ENCODE results near the gene SMIM14.
"Not testable (repeated sequence)": the region's sequence is repeated elsewhere in the genome, so short reads cannot be mapped to it uniquely, and the experiment has no call there.

Gene SMIM14

DNA sequence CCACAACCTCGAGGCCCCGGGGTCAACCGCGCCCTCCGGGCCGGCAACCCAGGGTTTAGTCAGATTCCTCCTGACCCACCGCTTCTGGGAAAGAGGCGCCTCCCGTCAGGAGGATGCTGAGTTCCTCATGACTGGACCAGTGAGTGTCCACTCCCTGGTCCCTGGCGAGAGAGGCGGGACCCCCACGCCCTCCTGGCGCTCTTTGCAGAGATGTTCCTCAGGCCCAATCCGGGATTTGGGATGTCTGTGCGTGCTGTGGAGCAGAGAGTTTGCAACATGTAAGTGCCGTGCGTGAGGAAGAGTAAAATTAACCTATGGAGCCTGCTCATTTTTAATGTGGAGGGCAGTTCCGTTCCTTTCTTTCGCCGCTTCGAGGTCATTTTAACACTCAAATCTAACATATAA, 110.6 kb downstream of the SMIM14 start:
- peak; percentile 14 for DNase-seq

DNA sequence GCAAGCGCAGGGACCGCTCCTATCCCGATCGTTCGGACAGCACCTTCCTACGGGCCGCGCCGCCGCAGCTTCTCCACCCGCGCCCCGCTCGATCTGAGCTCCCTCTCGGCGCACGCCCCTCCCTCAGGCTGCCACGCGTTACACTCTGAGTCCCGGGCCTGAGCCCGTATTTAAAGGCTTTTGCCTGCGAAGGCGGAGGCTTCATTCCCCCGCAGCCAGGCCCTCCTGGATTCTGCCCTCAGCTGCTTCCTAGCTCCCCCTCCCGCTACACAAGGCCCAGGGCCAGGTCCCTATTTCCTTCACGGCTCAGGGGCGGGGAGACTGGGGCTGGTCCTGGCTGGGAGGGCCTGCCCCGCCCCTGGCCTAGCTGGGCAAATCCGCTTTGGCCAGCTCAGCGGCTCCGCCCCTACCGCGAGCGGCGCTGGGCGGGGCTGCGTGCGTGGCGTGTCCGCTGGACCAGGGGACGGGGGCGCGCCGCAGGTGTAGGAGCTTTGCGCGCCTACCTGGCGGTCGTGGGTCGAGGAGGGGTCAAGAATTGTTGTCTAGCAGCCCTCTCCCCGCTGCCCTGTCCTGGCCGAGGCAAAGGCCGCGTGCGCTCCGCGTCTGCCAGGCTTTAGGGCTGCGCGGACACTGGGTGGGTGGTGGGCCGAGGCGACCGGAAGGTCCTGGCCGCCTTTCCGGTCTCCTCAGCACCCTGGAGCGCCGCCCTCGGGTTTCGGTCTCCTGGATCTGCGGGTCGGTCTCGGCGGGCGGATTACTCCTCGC, 111.2 kb downstream of the SMIM14 start, which contains the start of gene UGDH:
UGDH (minus strand) TSS at position 144 of the 765 bp plus-strand sequence. CDS start 5,927 bp downstream, outside the sequence.
- peak; percentile 84 for DNase-seq

DNA sequence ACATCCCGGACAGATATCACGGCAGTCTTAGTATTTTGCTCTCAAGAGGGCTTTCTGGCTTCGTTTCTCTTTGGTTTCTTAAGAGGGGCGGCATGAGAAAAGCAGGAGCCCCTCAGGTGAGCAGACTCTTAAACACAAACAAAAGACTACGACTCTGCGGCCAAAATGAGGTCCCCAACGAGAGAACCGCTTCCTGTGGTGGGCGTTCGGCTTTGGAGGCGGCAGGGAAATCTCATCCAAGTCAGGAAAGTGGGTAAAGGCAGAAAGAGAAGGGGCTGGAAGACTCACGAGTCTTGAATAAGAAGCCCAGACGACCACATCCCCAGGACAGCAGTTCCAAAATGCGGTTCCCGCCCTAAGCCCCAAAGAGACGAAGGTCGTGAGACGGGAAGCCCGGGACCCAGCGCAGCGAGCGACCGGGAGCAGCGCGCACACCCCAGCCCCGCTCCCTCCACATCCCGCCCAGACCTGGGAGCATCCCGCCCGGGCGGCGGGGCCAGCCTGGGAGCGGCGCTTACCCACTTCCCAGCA, 111.8 kb downstream of the SMIM14 start:
- DNase-seq, result no peak

DNA sequence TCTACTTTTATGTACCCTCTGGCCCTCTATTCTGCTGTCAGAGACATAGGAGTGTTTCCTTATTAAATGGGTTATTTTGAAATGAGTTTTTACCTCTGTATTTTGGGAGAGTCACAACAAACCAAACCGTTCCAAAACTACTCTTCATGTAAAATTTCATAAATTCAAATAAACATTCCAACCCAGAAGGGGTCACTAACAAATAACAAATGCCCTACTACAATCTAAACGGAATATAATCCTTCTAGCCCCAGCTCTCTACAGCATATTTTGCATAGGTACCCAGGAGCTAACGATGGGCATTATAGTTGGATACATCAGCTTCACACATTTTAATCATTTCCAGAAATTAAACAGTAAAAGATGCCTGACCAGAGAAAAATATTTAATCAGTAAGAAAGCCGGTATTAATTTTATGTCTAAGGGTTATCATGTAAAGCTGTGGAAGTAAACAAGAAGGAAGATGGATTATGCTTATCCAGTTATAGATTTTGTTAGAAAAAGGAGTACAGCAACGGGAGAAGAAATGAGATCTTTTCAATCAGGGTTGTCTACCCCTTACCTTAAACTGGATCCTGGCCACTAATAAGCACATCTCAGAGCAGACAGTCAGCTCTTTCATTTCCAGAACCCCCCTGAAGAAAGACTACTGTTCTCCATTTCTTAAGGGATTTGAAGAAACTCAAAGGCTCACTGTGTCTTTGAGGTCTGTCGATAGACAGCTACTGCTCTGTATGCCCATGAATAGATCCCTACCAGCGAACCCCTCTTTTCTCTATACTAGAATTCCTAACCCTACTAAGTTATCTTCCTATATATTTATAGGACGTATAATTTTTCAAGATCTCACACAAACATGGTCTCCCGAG, 112.6 kb downstream of the SMIM14 start:
- DNase-seq, result no peak

DNA sequence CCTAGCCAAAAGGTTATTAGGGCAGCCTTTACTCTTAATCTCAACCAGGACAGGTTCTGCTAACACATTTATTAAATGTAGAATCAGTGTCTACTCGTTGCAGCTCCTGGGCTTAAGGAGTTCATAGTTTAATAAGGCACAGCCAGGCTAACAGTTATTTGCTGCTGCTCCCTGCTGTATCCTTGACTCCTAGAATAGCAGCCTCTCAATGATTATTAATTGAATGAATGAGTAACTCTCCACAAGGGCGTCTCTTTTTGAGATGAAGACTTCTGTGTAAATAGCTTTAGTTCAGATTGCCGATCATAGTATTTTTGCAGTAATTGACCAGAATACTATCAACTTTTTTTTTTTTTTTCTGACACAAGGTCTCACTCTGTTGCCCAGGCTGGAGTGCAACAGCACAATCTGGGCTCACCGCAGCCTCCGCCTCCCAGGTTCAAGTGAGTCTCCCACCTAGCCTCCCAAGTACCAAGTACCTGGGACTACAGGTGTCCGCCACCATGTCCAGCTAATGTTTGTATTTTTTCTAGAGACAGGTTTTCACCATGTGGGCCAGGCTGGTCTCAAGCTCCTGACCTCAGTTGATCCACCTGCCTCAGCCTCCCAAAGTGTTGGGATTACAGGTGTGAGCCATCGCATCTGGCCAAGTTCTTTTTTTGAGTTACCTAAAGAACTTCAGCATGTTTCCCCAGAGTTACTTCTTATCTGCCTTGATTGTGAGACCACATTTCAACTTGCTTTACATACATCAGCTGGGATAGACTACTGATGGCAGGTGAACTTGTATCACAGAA, 114.3 kb downstream of the SMIM14 start:
- no peak for DNase-seq

DNA sequence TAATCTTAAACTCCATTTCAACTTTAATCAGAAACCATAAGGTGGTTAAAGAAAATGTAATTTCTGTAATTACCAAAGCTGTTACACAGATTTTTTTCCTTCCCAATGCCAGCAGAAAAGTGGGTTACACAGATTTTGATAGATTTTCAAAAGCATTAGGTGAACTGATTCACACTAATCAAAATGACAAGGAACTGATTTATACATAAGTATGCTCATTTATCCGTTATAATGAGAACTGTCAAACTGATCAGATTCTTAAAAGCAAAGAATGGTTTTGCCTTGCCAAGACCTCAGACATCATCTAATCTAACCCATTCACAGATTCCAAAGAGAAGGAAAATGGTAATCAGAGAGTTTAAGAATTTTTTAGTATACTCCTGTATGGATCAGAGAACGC, 116.6 kb downstream of the SMIM14 start:
- DNase-seq, result no peak

DNA sequence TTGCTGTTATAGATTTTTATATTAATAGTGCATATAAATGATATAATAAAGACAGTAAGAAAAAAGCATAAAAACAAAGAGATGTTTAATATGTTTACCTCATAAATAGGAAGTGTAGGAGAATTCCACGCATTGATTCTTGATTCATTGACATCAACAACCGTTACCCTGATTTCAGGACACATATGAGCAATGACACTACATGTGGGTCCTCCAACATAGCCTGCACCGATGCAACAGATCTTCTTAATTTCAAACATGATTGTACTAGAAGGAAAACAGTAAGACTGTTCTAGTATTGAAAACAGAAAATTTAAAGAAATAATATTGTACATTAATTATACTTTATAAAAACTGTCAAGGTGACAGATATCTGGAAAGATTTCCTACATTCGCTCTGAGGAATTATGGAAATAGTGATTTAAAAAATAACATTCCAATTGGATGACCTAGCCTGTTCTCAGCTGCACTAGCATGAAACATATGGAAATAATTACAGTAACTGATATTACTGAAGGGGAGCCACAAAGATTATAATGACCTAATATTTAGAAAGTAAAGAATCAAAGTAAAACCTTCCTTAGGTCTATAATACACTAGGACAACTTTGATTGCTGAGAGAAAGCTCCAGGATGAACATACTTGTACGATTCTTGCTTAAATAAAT, 117.3 kb downstream of the SMIM14 start:
- no peak for DNase-seq

DNA sequence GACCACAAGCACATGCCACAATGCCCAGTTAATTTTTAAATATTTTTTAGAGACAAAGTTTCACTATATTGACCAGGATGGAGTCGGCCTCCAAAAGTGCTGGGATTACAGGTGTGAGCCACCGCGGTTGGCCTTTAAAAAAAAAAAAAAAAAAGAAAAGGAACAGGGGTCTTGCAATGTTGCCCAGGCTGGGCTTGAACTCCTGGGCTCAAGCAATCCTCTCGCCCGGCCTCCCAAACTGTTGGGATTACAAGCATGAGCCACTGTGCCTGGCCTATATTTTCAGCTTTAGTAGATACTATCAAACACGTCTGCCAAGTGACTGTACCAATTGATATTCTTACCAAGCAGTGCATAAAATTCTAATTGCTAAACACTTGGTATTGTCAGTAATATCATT, 120.2 kb downstream of the SMIM14 start:
- no peak for DNase-seq

DNA sequence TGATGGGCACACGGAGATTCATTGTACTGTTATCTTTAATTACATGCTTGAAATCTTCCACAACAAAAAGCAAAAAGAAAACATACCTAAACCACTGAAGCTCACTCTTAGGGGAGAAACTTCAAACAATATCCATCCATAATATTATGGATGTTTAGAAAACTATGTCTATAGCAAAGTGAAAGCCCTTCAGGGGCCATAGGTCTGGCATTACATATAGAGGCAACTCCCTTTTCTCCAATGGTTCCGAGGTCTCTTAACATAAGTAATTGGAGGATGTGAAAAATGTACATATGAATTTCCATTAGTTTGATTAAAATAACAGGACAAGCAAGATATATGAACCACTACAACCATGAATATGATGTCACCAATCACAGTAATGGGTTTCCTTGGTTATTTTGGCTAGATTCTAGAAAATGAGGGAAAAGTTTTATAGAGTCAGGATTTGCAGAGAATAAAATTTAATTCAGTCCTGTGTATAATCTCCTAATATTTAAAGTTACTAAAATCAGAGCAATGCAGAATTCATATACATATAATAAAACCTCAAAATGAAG, 122.2 kb downstream of the SMIM14 start:
- no peak for DNase-seq

DNA sequence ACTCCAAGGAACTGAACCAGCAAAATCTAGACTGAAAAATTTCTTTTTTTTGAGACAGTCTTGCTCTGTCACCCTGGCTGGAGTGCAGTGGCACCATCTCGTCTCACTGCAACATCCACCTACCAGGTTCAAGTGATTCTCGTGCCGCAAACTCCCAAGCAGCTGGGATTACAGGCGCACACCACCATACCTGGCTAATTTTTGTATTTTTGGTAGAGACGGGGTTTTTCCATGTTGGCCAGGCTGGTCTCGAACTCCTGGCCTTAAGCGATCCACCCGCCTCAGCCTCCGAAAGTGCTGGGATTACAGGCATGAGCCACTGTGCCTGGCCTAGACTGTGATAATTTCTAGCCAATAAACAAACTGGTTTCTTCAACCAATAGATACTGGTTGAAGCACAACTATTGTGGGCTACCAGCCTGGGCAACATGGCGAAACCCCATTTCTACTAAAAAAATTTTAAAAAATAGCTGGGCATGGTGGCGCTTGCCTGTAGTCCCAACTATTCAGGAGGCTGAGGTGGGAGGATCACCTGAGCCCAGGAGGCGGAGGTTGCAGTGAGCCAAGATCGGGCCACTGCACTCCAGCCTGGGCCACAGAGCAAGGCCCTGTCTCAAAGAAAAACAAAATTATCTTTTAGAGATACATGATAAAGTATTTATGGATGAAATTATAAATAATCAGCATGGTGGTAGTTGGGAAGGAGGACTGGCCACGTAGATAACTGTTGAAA, 122.8 kb downstream of the SMIM14 start:
- not testable (repeated sequence) for DNase-seq

DNA sequence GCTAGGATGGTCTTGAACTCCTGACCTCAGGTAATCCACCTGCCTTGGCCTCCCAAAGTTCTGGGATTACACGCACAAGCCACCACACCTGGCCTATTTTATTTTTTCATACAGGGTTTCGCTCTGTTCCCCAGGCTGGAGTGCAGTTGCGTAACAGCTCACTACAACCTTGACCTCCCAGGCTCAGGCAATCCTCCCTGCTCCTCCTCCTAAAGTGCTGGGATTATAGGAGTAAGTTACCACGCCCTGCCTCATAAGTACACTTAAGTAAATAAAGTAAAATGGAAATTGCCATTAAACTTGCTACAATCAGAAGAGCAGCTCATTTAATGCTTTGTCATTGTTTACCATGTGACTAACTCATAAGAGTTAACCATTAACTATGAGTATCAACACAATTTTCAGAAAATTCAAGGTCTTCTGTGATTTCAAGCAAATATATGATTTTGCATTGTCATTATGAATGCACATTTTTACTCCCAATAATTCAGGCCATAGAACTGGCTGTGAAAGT, 123.7 kb downstream of the SMIM14 start:
- no peak for DNase-seq

DNA sequence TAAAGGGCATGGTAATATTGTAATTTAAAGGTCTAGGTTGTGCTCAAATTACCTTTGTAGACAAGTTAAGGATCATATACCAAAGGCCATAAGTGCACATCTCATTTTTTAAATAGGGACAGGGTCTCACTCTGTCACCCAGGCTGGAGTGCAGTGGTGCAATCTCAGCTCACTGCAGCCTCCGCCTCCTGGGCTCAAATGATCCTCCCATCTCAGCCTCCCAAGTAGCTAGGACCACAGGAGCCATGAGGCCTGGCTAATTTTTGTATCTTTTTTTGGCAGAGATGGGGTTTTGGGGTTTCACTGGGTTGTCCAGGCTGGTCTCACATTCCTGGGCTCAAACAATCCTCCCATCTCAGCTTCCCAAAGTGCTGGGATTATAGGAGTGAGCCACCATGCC, 124.4 kb downstream of the SMIM14 start:
- DNase-seq, result not testable (repeated sequence)

DNA sequence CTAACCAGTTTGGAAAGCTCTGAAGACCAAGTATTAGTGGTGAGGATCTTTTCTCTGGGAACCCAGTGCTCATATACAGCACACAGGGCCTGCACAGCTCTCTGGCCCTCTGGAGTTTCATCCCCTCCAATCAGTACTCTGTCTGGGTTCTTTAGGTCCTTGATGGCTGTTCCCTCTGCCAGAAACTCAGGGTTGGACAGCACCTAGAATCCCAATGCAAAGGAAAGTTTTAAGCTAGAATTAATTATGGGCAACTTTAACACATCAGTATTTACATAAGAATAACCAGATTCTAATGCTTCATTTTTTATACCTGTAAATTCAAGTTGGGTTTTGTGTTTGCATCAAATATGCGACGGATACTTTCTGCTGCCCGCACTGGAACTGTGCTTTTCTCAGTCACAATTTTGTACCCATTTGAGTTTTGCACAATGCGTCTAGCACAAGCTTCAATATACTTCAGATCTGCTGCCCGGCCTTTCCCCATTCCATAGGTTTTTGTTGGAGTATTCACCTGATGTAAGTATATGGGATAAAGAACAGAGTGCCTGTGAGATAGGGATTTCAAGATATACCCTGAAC, 128.2 kb downstream of the SMIM14 start:
- no peak for DNase-seq

DNA sequence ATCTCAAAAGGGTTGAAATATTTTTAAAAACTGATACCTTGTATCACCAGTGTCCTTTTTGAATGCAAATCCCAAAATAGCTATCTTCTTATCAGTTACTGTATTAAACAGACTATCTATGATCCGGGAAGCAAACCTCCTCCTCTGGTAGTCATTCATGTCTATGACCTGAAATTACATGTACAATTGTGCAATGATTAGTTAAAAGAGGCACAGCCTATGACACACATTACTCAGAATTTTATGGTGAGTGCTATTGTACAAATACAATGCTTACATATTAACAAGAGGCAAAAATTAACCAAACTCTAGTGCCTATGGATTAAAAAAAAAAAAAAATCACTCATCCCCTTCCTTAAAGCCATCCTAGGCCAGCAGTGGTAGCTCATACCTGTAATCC, 133.1 kb downstream of the SMIM14 start:
- DNase-seq, result no peak

DNA sequence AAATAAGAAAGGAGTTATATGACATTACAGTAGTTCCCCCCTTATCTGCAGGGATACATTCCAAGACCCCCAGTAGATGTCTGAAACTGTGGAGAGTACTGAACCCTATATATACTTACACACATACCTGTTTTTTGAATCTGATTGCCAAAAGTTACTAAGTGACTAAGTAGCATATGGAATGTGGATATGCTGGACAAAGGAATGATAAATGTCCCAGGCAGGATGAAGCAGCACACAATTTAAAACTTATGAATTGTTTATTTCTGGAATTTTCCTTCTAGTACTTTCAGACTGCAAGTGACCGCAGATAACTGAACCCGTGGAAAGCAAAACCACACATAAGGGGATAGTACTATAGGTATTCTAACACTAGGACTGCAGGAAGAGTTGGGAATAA, 134.1 kb downstream of the SMIM14 start:
- no peak for DNase-seq

DNA sequence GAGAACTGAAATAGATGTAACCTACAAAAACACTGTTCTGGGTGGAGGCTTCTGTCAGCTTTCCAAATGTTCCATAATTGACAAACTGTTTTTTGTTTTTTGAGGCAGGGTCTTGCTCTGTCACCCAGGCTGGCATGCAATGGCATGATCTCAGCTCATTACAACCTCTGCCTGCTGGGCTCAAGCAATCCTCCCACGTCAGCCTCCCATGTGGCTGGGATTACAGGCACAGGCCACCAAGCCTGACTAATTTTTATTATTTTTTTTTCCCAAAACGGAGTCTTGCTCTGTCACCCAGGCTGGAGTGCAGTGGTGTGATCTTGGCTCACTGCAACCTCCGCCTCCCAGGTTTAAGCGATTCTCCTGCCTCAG, 136.0 kb downstream of the SMIM14 start:
- DNase-seq, result not testable (repeated sequence)

DNA sequence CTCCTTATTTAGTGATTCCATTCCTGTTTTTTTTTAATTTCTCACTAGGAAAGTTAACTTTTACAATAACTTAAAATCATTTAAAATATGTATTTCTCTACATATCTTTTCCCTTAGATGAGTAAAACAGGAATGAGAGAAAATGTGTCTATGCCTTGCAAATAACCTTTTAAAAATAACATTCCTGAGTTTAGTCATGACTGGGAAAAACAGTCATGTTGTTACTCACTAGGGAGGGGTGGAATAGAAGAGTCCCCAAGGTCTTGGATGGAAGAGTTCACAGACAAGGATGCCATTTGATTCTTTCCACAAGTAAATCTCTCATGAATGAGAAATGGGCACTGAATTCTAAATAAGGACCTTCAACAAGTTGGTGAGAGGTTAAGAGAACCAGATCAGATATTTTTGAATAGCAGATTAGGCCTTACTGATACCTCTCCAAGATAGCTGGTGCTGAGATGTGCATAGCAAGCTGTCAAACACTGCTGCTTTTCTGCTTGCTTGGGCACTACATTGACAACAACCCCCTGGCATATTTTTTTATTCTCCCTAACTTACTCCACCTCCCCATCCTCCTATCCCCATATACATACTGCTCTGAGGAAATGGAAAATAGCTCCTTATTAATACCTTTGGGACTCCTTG, 136.5 kb downstream of the SMIM14 start:
- no peak for DNase-seq

DNA sequence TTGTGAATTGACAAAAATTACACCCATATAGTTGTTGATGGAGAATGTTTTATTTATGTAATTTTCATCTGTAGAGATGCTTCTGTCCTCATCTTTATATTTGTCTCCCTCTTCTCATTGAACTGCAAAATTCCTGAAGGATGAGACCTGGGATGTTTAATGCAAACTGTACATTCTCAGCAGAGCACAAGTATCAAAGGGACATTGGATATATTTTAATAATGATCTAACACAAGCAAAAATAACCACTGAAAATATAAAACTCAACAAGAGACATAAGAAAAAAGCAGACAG, 140.0 kb downstream of the SMIM14 start:
- DNase-seq, result no peak

DNA sequence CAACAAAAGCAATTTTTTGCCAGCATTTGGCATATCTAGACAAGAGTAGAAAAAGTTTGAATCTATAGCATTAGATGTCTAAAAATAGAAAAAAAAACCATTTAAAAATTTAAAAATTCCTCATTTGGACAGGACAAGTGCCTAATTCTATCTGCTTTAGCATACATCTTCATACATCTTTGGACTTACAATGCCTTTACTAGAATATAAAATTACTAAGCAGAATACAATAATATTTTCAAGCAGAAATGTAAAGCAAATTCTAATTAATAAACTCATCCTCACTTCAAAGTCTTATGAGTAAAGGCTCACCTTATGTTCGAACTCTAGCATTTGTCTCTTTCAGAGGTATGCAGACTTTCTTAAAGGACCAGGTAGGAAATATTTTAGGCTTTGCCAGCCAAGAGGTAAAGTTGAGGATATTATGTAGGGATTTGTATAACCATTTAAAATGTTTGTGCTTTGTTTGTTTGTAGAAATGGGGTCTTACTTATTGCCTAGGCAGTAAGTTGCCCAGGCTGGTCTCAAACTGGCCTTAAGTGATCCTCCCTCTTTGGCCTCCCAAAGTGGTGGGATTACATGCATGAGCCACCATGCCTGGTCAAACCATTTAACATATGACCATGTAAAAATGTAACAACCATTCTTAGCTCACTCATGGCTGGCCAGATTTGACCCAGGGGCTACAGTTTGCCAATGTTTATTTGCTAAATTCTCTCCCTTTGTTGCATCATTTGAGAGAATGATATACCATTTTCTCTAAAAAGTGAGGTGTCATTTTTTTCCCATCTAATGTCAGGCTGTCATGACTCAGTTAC, 140.5 kb downstream of the SMIM14 start:
- no peak for DNase-seq
